Ectodermal cell (in vitro differentiated cells): Measurements from ENCODE around the gene TBL3.

ENCODE experiments used
- H3K27ac ChIP-seq: 2 replicates; pipeline ENCODE4 v1.7.0; 2013; ENCODE audit warnings: mild to moderate bottlenecking, low read depth, low read length; ENCODE audit not compliant: insufficient read depth, poor library complexity, severe bottlenecking
- H3K27me3 ChIP-seq: 2 replicates; pipeline ENCODE4 v1.7.0; 2013; ENCODE audit warnings: mild to moderate bottlenecking, low read length; ENCODE audit not compliant: insufficient read depth, control insufficient read depth, poor library complexity, severe bottlenecking
- H3K36me3 ChIP-seq: one replicate; pipeline ENCODE4 v1.7.0; 2013; ENCODE audit warnings: low read length; ENCODE audit not compliant: control insufficient read depth, insufficient read depth
- H3K4me1 ChIP-seq: one replicate; pipeline ENCODE4 v1.7.0; 2013; ENCODE audit warnings: low read length; ENCODE audit not compliant: control insufficient read depth, insufficient read depth
- H3K4me3 ChIP-seq: 2 replicates; pipeline ENCODE4 v1.7.0; 2013; ENCODE audit warnings: low read depth, low read length, control low read depth; ENCODE audit not compliant: insufficient read depth
- H3K9me3 ChIP-seq: 2 replicates; pipeline ENCODE4 v1.7.0; 2013; ENCODE audit warnings: mild to moderate bottlenecking, low read length, moderate library complexity; ENCODE audit not compliant: control insufficient read depth
- WGBS, 2 experiments: methylation state at CpG; one replicate each; pipeline ENCODE4 v1.1.7; 2013; ENCODE audit warnings: missing lambda C conversion rate in 2 of 2; 5-methylcytosine and 5-hydroxymethylcytosine counted together

TBL3 gene

GRCh38 chr16:2023092-2024031, 51.5 kb downstream of the TBL3 start:
- H3K27ac ChIP-seq: no peak overlapping the region
- no peaks in the 10 kb centered on the region for H3K36me3 ChIP-seq
- H3K4me3 ChIP-seq: peak overlapping the region; percentile 32
- no peaks in the 10 kb centered on the region for H3K9me3 ChIP-seq
- H3K4me1 ChIP-seq: no peaks in the 10 kb centered on the region
- H3K27me3 ChIP-seq: peaks cover 91% of the 10 kb centered on the region
- WGBS, 2 experiments: 16% methylated on average over 53 of the region's 53 CpGs

GRCh38 chr16:2024032-2024420, 52.2 kb downstream of the TBL3 start:
- Histone ChIP-seq H3K4me1 (no peaks in the 10 kb centered on the region), H3K27ac (no peak overlapping the region), H3K36me3 (no peaks in the 10 kb centered on the region), H3K9me3 (no peaks in the 10 kb centered on the region), H3K27me3 (peaks cover 90% of the 10 kb centered on the region), H3K4me3 (peak overlapping the region; percentile 32)
- WGBS, 2 experiments: 92 to 95% methylated on average over 12 of the region's 12 CpGs

- WGBS, 2 experiments: 90 to 91% methylated on average over 14 of the region's 14 CpGs
- no peaks in the 10 kb centered on the region for H3K9me3 ChIP-seq
- no peaks in the 10 kb centered on the region for H3K36me3 ChIP-seq
- H3K27me3 ChIP-seq: peaks cover 78% of the 10 kb centered on the region
- H3K4me3 ChIP-seq: no peak overlapping the region
- no peaks in the 10 kb centered on the region for H3K4me1 ChIP-seq
- no peak overlapping the region for H3K27ac ChIP-seq
Observed at GRCh38 chr16:2025251-2025650, 53.4 kb downstream of the TBL3 start.

DNA sequence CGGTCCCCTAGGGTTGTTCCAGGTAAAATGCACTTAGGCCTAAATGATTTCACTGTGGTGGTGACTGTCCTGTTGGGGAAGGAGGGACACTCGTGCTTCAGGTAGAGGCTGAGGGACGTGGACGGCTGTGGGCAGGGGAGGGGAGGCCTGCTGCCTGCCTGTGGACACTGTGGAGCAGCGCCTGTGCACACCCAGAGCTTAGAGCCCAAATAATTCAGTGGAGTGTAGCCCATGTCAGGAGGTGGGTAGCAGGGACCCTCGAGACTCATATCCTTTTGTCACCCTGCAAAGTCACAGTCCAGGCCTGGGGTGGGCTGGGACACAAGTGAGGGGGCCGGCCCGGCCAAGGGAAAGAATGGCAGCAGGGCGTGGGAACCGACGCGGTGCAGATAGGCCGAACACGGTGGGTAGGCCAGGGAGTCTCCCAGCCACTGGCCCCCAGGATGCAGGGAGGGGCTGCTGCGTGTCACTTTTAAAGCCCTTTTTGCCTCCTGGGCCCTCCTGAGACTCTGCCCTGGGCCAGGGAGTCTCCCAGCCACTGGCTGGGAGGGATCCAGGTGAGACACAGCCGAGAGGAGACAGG, 54.1 kb downstream of the TBL3 start:
- Histone ChIP-seq H3K4me3 (no peak overlapping the region), H3K27me3 (peaks cover 71% of the 10 kb centered on the region), H3K4me1 (no peaks in the 10 kb centered on the region), H3K36me3 (no peaks in the 10 kb centered on the region), H3K9me3 (no peaks in the 10 kb centered on the region), H3K27ac (no peak overlapping the region)
- 87 to 89% methylated on average over 16 of the region's 16 CpGs for WGBS, 2 experiments

DNA sequence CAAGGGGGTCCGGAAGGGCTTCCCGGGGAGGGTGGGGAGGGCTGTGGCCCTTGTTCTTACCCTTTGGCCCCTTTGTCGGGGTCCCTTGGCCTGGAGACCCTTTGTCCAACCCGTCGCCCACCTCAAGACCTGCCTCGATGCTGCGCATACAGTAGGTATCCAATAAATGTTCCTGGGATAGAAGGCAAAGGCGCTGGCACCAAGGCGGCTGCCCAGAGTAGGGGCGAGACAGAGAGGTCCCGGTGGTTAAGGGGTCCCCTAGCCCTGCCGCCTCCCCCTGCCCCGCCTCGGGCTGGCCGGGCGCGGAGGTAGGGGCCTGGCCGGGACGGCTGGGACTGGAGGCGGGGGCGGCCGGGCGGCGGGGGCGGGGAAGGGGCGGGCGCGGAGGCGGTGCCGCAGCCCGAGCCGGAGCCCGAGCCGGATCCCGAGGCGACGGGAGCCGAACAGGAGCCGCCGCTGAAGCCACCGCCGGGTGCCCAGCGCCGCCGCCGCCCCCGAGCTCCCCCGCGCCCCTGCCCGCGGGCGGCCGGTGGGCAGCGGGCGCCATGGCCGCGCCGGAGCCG, 54.7 kb downstream of the TBL3 start, which contains the start of gene NHERF2:
NHERF2 (plus strand) TSS at position 442 of the 563 bp plus-strand sequence; CDS start at position 546, 104 bp downstream.
- H3K4me3 ChIP-seq: peak within 1 kb of the TSS; percentile 40
- H3K27me3 ChIP-seq: peaks cover 65% of the 10 kb centered on the region
- no peak within 1 kb of the TSS for H3K27ac ChIP-seq
- WGBS, 2 experiments: 11 to 12% methylated on average over 59 of the region's 59 CpGs
- H3K4me1 ChIP-seq: no peaks in the 10 kb centered on the region
- no peaks in the 10 kb centered on the region for H3K36me3 ChIP-seq
- no peaks in the 10 kb centered on the region for H3K9me3 ChIP-seq

DNA sequence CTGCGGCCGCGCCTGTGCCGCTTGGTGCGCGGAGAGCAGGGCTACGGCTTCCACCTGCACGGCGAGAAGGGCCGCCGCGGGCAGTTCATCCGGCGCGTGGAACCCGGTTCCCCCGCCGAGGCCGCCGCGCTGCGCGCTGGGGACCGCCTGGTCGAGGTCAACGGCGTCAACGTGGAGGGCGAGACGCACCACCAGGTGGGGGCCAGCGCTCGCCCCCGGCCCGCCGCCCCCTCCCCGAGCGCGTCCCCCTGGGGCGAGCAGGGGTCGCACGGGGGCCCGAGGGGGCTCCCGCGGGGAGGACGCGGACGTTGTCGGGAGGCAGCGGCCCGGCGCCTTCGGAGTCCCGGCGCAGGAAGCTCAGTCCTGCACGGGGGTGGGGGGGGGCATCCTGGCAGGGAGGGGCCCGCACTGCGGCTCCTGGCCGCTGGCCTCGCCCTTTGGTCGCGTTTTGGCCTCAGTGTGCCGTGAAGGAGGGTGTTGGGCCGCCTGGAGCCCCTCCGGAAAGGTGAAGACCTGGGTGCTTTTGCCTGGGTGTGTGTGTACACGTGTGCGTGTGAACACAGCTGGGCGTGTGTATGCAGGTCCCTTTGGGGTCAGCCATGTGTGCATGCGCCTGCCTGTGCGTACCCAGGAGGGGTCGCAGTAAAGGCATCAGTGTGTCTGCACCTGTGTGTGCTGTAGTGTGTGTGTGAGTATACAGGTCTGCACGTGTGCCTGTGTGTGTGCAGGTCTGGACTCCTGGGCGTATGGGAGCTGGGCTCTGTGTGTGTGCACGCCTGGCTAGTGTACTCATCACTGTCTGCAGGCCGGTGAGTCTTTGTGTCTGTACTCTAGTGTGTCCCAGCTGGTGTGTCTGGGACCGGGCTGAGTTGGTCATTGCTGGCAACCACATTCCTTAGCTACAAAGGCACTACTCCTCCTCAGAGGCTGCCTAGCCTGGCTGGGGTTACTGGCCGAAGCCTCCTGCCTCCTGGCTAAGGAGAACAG, 55.5 kb downstream of the TBL3 start:
- Histone ChIP-seq H3K36me3 (no peaks in the 10 kb centered on the region), H3K27me3 (peaks cover 57% of the 10 kb centered on the region), H3K4me1 (no peaks in the 10 kb centered on the region), H3K27ac (no peak overlapping the region), H3K9me3 (no peaks in the 10 kb centered on the region), H3K4me3 (peak overlapping the region; percentile 40)
- 13 to 14% methylated on average over 76 of the region's 76 CpGs for WGBS, 2 experiments

DNA sequence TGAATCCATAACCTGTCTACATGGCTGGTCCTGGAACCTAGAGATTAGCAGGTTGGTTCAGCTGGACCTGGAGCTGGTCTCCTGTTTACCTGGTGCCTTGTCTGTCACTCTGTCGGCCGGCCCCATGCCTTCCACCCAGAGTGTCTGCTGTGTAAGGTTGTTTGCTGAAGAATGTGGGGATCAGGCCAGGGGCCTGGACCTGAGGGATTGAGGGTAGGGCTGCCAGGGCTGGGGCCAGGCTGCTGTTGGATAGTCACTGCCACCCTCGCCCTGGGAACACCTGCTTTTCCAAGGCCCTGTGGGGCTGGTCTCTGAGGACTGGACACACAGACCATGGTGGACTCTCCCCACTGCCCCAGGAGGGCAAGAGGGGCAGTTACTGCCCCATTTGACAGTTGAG, 56.3 kb downstream of the TBL3 start:
- no peaks in the 10 kb centered on the region for H3K9me3 ChIP-seq
- no peak overlapping the region for H3K27ac ChIP-seq
- 93 to 96% methylated on average over 3 of the region's 3 CpGs for WGBS, 2 experiments
- no peak overlapping the region for H3K4me3 ChIP-seq
- peaks cover under 1% of the 10 kb centered on the region for H3K4me1 ChIP-seq
- peaks cover 53% of the 10 kb centered on the region for H3K27me3 ChIP-seq
- H3K36me3 ChIP-seq: no peaks in the 10 kb centered on the region

GRCh38 chr16:2028620-2029220, 56.9 kb downstream of the TBL3 start:
- no peaks in the 10 kb centered on the region for H3K9me3 ChIP-seq

GRCh38 chr16:2029350-2029749, 57.5 kb downstream of the TBL3 start:
- Histone ChIP-seq H3K27ac (no peak overlapping the region), H3K4me1 (peaks cover 11% of the 10 kb centered on the region), H3K9me3 (no peaks in the 10 kb centered on the region), H3K36me3 (no peaks in the 10 kb centered on the region), H3K27me3 (peaks cover 42% of the 10 kb centered on the region), H3K4me3 (no peak overlapping the region)
- WGBS, 2 experiments: 92 to 93% methylated on average over 22 of the region's 22 CpGs

More at GRCh38 chr16:2028620-2029220, 56.9 kb downstream of the TBL3 start:
- H3K36me3 ChIP-seq: no peaks in the 10 kb centered on the region
- H3K4me1 ChIP-seq: peaks cover 7% of the 10 kb centered on the region
- no peak overlapping the region for H3K27ac ChIP-seq
- no peak overlapping the region for H3K4me3 ChIP-seq
- peaks cover 49% of the 10 kb centered on the region for H3K27me3 ChIP-seq
- 93 to 94% methylated on average over 18 of the region's 18 CpGs for WGBS, 2 experiments
